Body of pancreas (tissue), 4 donors: ENCODE data around the gene OTOGL.

Experiments
- CTCF ChIP-seq, 7 experiments: fragments of 450-650 bp in 4 of 7; fragments of 200-600 bp in 3 of 7; sonication (generic) in 3 of 7; IDR thresholded peaks; one replicate each; pipeline ENCODE4 v1.5.1; 2016 to 2019; ENCODE audit warnings: antibody characterized with exemption in 7 of 7
- POLR2A ChIP-seq, 3 donors: fragments of 450-650 bp; IDR thresholded peaks; one replicate each; pipeline ENCODE4 v1.6.1; 2016; ENCODE audit warnings: antibody characterized with exemption in 3 of 3, mild to moderate bottlenecking in 2 of 3

- TF ChIP-seq CTCF (IDR thresholded peaks at IDR 0.05) = no peak
- TF ChIP-seq POLR2A (IDR thresholded peaks at IDR 0.05) = no peak
Observed at GRCh38 chr12:80121661-80122060, 22.3 kb downstream of the OTOGL start.
